Heart right ventricle (tissue), 16 donors: ENCODE results near the gene CMSS1. TPM values are rescaled to one million over a fixed set of nuclear protein-coding genes. Genes with fewer than 3 reads are reported as not detected.

ENCODE experiments used
- ATAC-seq, 8 donors: fragments of 200-7000 bp; cut with Tn5 transposase; one replicate each; pipeline ENCODE4 v1.9.1; 2020; ENCODE audit warnings: mild to moderate bottlenecking in 8 of 8, moderate library complexity in 8 of 8, moderate number of reproducible peaks in 1 of 8
- DNase-seq, 2 donors: peaks; one replicate each; pipeline ENCODE4 v3.0.0-alpha.2; 2020
- H3K27ac ChIP-seq, 10 donors: fragments of 200-600 bp; sonication (generic) in 2 of 10; one replicate each; pipeline versions ENCODE4 v1.5.0 to v1.8.0; 2020 to 2022; ENCODE audit warnings: mild to moderate bottlenecking in 3 of 10
- H3K27me3 ChIP-seq, 7 donors: fragments of 200-600 bp; one replicate each; pipeline ENCODE4 v1.8.0; 2021 to 2022; ENCODE audit warnings: mild to moderate bottlenecking in 2 of 7
- H3K36me3 ChIP-seq, 9 donors: fragments of 200-600 bp; sonication (generic) in 1 of 9; one replicate each; pipeline versions ENCODE4 v1.5.0 to v1.8.0; 2020 to 2022; ENCODE audit warnings: mild to moderate bottlenecking in 2 of 9
- H3K4me1 ChIP-seq, 9 donors: fragments of 200-600 bp; sonication (generic) in 1 of 9; one replicate each; pipeline versions ENCODE4 v1.5.0 to v1.8.0; 2020 to 2022; ENCODE audit warnings: mild to moderate bottlenecking in 4 of 9
- H3K4me3 ChIP-seq, 10 donors: fragments of 200-600 bp; sonication (generic) in 2 of 10; one replicate each; pipeline versions ENCODE4 v1.5.0 to v1.8.0; 2020 to 2022; ENCODE audit warnings: mild to moderate bottlenecking in 7 of 10, moderate library complexity in 2 of 10
- H3K9me3 ChIP-seq, 11 donors: fragments of 200-600 bp in 10 of 11; sonication (generic) in 2 of 11; one replicate each; pipeline versions ENCODE4 v1.5.0 to v1.8.0; 2013 to 2022; ENCODE audit warnings: mild to moderate bottlenecking in 2 of 11, control low read depth in 1 of 11, moderate library complexity in 1 of 11
- CTCF ChIP-seq, 9 donors: fragments of 200-600 bp; sonication (generic) in 2 of 9; IDR thresholded peaks; one replicate each; pipeline versions ENCODE4 v1.5.0 to v1.8.0; 2021 to 2022; ENCODE audit warnings: antibody characterized with exemption in 9 of 9, mild to moderate bottlenecking in 5 of 9, moderate library complexity in 1 of 9
- WGBS, 2 donors: extraction: QIAGEN DNeasy Blood & Tissue Kit; methylation state at CpG; one replicate each; pipeline ENCODE4 v1.1.7; 2013; ENCODE audit warnings: inconsistent platforms in 1 of 2; 5-methylcytosine and 5-hydroxymethylcytosine counted together
- intact Hi-C, 10 donors: fragments of 100-400 bp; cut with DNase I; formaldehyde crosslinking; loops; one replicate each; pipeline versions ENCODE4 v1.11.1 to v1.14.2; 2022
- polyA plus RNA-seq, 2 donors: library from polyadenylated mRNA; stranded (reverse); fragments of 200-250 nt; gene quantifications; one replicate each; pipeline ENCODE4 v1.2.3, GENCODE V29; 2013
- total RNA-seq, 10 donors: library from RNA; stranded (reverse); fragmentation: NEBNext Ultra II Directional in 3 of 10; extraction: Animal tissue kit (Norgen Biotek cat#: 25700) in 3 of 10; gene quantifications; one replicate each; pipeline versions ENCODE4 v1.2.1 to v1.2.4, GENCODE V29; 2021 to 2023
- donor health status: Arrhythmogenic right ventricular cardiomyopathy.
- donor health status: ischemic (EF 13 %, LVEDD 7.1; RV severe dilation, severe dysfunction).
- donor health status: healthy with polysubstance abuse.
- donor health status: DM: no; HTN: yes; CAD: no.
- donor health status: DM: no; HTN: no; CAD: no.
- donor health status: ischemic (EF 25% LVEDD 6.9; RV normal size, moderate dysfunction).
- donor health status: ischemic (EF 25% LVEDD 5.7; RV mildly dilated, moderate dysfunction).
- donor health status: healthy.
- donor health status: DM: yes; HTN: yes; CAD: no.
- donor health status: Ischemic cardiomyopathy.
- donor health status: ischemic (EF 35%, LVEDD 5.7; RV mildly dilated, moderate dysfunction).
- donor health status: nonischemic (EF 11% LVEDD 7.7; RV severe dilation, severe dysfunction).
- donor health status: DM: yes; HTN: yes; CAD: no.
- donor health status: PGD.
- donor health status: ischemic (EF 29% LVEDD 5.4; RV normal size, mild dysfunction).
- donor health status: nonischemic (EF 23%, LVEDD 6.1; RV moderate dilation, normal function).

The CMSS1 gene
- total and polyA plus RNA-seq, 12 donors, result 24.6 to 45.4 (median 34.6) TPM

- peak in 1 of 2 donors; percentile 57 for DNase-seq
- no peak for TF ChIP-seq CTCF (IDR thresholded peaks at IDR 0.05)
- H3K9me3 ChIP-seq, result no peaks in the 10 kb centered on the region
- 36 to 44% methylated on average over 4 of the region's 4 CpGs for WGBS, 2 donors
- H3K4me1 ChIP-seq, result peaks cover 10 to 62% (median 41%) of the 10 kb centered on the region in 9 donors
- intact Hi-C loops, result loop anchor here in 4 of 10 donors (5.0 to 10.0 kb wide), 4 partner anchors 48 to 329 kb away; no protein-coding TSS in a partner anchor
- peak; percentile 18 to 87 (median 59) for ATAC-seq
- H3K36me3 ChIP-seq, result no peaks in the 10 kb centered on the region
- no peaks in the 10 kb centered on the region for H3K27me3 ChIP-seq
- H3K27ac ChIP-seq, result peak overlapping the region in 9 of 10 donors; percentile 1 to 68 (median 49)
- no peak overlapping the region for H3K4me3 ChIP-seq
These were observed 108.0 kb downstream of the CMSS1 start for GRCh38 chr3:99925584-99926230.

DNA sequence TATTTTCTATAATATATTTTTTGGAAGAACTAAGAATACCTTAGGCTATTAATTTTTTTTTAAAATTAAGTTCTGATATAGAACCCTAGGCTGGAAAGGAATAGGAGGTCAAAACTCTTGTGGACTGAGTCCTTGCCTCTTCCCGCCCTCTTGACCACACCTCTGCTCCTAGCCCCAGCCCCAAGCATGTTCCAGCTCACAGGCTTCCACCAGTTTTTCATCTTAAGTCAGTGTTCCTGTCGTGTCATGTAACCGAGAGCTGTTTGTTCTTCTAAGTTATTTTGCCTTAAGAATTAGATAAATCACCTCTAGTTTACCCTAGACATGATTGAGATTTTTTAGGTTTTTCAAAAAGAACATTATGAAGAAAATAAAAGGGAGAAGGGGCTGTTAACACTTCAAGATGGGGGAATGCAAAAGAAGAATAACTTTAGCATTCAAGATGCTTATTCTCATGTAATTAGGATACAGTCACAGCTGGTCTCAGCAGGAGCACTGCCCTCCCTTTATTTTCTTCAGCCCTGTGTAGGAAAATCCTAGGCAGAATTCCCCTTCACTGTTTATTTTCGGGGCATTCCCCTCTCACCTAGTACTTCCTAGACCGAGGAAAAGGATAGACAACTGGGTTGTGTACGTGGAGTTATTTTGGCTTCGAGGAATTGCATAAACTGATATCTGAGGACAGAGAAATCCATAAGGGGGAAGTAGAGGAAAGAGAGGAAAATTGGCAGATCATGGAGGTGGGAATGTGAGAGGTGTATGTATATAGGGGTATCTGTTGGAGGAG is 110.2 kb downstream of the CMSS1 start:
- H3K27me3 ChIP-seq, result no peaks in the 10 kb centered on the region
- H3K36me3 ChIP-seq, result no peaks in the 10 kb centered on the region
- DNase-seq (no peak), ATAC-seq (no peak)
- H3K27ac ChIP-seq, result peak overlapping the region in 7 of 10 donors; percentile 2 to 76 (median 63)
- no peaks in the 10 kb centered on the region for H3K9me3 ChIP-seq
- 72 to 77% methylated on average over 7 of the region's 7 CpGs for WGBS, 2 donors
- peaks cover 10 to 57% (median 33%) of the 10 kb centered on the region in 9 donors for H3K4me1 ChIP-seq
- intact Hi-C loops, result loop anchor here in 4 of 10 donors (5.0 to 10.0 kb wide), 4 partner anchors 51 to 327 kb away; no protein-coding TSS in a partner anchor
- H3K4me3 ChIP-seq, result no peak overlapping the region
- TF ChIP-seq CTCF (IDR thresholded peaks at IDR 0.05), result no peak

GRCh38 chr3:99928771-99929744 is 111.4 kb downstream of the CMSS1 start:
- H3K4me1 ChIP-seq, result peaks cover 10 to 57% (median 33%) of the 10 kb centered on the region in 9 donors
- H3K36me3 ChIP-seq, result no peaks in the 10 kb centered on the region
- ATAC-seq, result peak; percentile 42 to 71 (median 60)
- peak overlapping the region in 1 of 10 donors; percentile 9 for H3K4me3 ChIP-seq
- H3K9me3 ChIP-seq, result no peaks in the 10 kb centered on the region
- peak overlapping the region; percentile 2 to 76 (median 51) for H3K27ac ChIP-seq
- intact Hi-C loops, result loop anchor here in 4 of 10 donors (5.0 to 10.0 kb wide), 4 partner anchors 52 to 326 kb away; no protein-coding TSS in a partner anchor
- TF ChIP-seq CTCF (IDR thresholded peaks at IDR 0.05), result peak in 3 of 9 donors; percentile 24 to 38 (median 34)
- no peaks in the 10 kb centered on the region for H3K27me3 ChIP-seq
- 56 to 57% methylated on average over 7 of the region's 7 CpGs for WGBS, 2 donors
- no peak for DNase-seq
